Thoracic aorta (tissue), 2 donors: Measurements from ENCODE around the gene STK33. TPM values are rescaled to one million over a fixed set of nuclear protein-coding genes. Genes with fewer than 3 reads are reported as not detected.

Experiments used
- ATAC-seq: fragments of 150-250 bp; one replicate; pipeline ENCODE4 v1.8.0; 2017; ENCODE audit warnings: low read depth; ENCODE audit not compliant: insufficient number of reproducible peaks, low FRiP score
- DNase-seq: peaks from one replicate; pipeline ENCODE4 v3.0.0-alpha.2; 2020; ENCODE audit warnings: low spot score
- H3K27ac ChIP-seq, 2 donors: fragments of 200-600 bp; sonication (generic); 1 replicate in 1 of 2; 2 replicates in 1 of 2; pipeline ENCODE4 v1.5.1; 2016; ENCODE audit warnings: mild to moderate bottlenecking in 2 of 2, moderate library complexity in 2 of 2
- H3K27me3 ChIP-seq: fragments of 200-600 bp; sonication (generic); replicated peaks from 2 replicates; pipeline ENCODE4 v1.6.0; 2016; ENCODE audit warnings: mild to moderate bottlenecking; ENCODE audit not compliant: insufficient read depth
- H3K36me3 ChIP-seq: fragments of 200-600 bp; sonication (generic); one replicate; pipeline ENCODE4 v1.5.1; 2016
- H3K4me1 ChIP-seq, 2 donors: fragments of 200-600 bp; sonication (generic); 1 replicate in 1 of 2; 2 replicates in 1 of 2; pipeline versions ENCODE4 v1.5.1 to v1.6.0; 2016; ENCODE audit warnings: low read depth in 2 of 2, mild to moderate bottlenecking in 1 of 2; ENCODE audit not compliant: control insufficient read depth in 1 of 2
- H3K4me3 ChIP-seq: fragments of 200-600 bp; sonication (generic); 2 replicates; pipeline ENCODE4 v1.5.1; 2016; ENCODE audit warnings: mild to moderate bottlenecking
- H3K9me3 ChIP-seq: fragments of 200-600 bp; sonication (generic); 2 replicates; pipeline ENCODE4 v1.5.1; 2016
- CTCF ChIP-seq: fragments of 200-600 bp; sonication (generic); IDR thresholded peaks from one replicate; pipeline ENCODE4 v1.5.1; 2019; ENCODE audit warnings: antibody characterized with exemption
- total RNA-seq, 2 donors: library from RNA; depleted of rRNA; stranded (reverse); fragments of >200 nt; gene quantifications; one replicate each; pipeline versions ENCODE4 v1.1.0 to v1.2.3, GENCODE V29; 2016

The STK33 gene
- total RNA-seq, 2 donors from 2014 or later, result 1.3 TPM; not detected in 1

GRCh38 chr11:8369592-8370205, 224.3 kb downstream of the STK33 start:
- Histone ChIP-seq H3K27ac (no peak overlapping the region), H3K4me3 (no peak overlapping the region), H3K9me3 (no peaks in the 10 kb centered on the region), H3K36me3 (no peaks in the 10 kb centered on the region), H3K27me3 (no peaks in the 10 kb centered on the region), H3K4me1 (no peaks in the 10 kb centered on the region)
- ATAC-seq (no peak), DNase-seq (no peak)
- no peak for TF ChIP-seq CTCF

GRCh38 chr11:8368772-8369171, 225.3 kb downstream of the STK33 start:
- Histone ChIP-seq H3K27me3 (no peaks in the 10 kb centered on the region), H3K4me3 (no peak overlapping the region), H3K27ac (no peak overlapping the region), H3K4me1 (no peaks in the 10 kb centered on the region), H3K36me3 (no peaks in the 10 kb centered on the region), H3K9me3 (no peaks in the 10 kb centered on the region)
- TF ChIP-seq CTCF, result no peak
- DNase-seq (no peak), ATAC-seq (no peak)

- no peaks in the 10 kb centered on the region for H3K36me3 ChIP-seq
- no peak for TF ChIP-seq CTCF
- no peaks in the 10 kb centered on the region for H3K27me3 ChIP-seq
- H3K4me3 ChIP-seq, result no peak overlapping the region
- no peak overlapping the region for H3K27ac ChIP-seq
- no peaks in the 10 kb centered on the region for H3K4me1 ChIP-seq
- DNase-seq, result no peak
- H3K9me3 ChIP-seq, result no peaks in the 10 kb centered on the region
- no peak for ATAC-seq
Observed at GRCh38 chr11:8368194-8368593, 225.8 kb downstream of the STK33 start.

- Histone ChIP-seq H3K27me3 (no peaks in the 10 kb centered on the region), H3K4me3 (no peak overlapping the region), H3K27ac (no peak overlapping the region), H3K4me1 (no peaks in the 10 kb centered on the region), H3K9me3 (no peaks in the 10 kb centered on the region), H3K36me3 (no peaks in the 10 kb centered on the region)
- no peak for TF ChIP-seq CTCF
- ATAC-seq (no peak), DNase-seq (no peak)
Observed at GRCh38 chr11:8366316-8366715, 227.7 kb downstream of the STK33 start.

GRCh38 chr11:8365216-8365941, 228.6 kb downstream of the STK33 start:
- Histone ChIP-seq H3K27ac (no peak overlapping the region), H3K9me3 (no peaks in the 10 kb centered on the region), H3K4me1 (no peaks in the 10 kb centered on the region), H3K36me3 (no peaks in the 10 kb centered on the region), H3K27me3 (no peaks in the 10 kb centered on the region), H3K4me3 (no peak overlapping the region)
- DNase-seq, result no peak
- TF ChIP-seq CTCF, result no peak
- ATAC-seq, result no peak
